ENCODE measurements around the gene PLXNA4.

Gene PLXNA4

DNA sequence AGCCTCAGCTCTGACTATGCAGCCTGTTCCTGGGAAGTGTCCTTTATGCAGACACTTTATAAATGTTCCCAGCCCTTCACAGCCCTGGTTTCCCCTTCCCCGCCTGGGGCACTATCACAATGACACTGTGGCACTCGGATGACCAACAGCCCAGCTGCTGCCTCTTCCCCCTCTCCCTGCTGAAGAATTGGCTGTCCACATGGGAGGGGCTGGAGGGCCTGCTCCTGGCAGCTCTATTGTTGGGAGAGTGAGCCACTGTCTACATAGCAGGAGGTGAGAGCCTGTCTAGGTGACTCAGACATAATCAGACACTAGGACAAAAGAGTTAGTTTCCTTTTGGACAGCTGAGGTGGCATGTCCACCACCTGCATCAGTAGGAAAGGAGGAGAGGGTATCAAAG, 437.5 kb downstream of the PLXNA4 start:
- TF ChIP-seq CTCF (IDR thresholded peaks at IDR 0.05; ENCODE audit: low read depth, low read length): no peak
- no peak overlapping the region for H3K4me3 ChIP-seq (ENCODE audit: low read depth, low read length)

DNA sequence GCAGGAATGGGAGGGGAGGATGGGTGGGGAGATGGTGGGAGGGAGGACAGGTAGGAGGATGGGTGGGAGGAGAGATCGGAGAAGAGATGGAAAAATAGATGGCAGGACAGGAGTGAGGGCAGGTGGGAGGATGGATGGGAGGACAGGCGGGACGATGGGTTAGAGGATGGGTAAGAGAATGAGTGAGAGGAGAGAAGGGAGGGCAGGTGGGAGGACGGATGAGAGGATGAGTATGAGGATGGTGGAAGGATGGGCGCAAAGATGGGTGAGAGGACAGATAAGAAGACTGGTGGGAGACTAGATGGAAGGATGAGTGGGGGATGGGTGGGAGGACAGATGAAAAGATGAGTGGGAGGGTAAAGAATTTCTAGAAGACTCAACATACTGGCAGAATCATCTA, 438.6 kb downstream of the PLXNA4 start:
- H3K4me3 ChIP-seq (ENCODE audit: low read depth, low read length): no peak overlapping the region
- TF ChIP-seq CTCF (IDR thresholded peaks at IDR 0.05; ENCODE audit: low read depth, low read length): no peak

DNA sequence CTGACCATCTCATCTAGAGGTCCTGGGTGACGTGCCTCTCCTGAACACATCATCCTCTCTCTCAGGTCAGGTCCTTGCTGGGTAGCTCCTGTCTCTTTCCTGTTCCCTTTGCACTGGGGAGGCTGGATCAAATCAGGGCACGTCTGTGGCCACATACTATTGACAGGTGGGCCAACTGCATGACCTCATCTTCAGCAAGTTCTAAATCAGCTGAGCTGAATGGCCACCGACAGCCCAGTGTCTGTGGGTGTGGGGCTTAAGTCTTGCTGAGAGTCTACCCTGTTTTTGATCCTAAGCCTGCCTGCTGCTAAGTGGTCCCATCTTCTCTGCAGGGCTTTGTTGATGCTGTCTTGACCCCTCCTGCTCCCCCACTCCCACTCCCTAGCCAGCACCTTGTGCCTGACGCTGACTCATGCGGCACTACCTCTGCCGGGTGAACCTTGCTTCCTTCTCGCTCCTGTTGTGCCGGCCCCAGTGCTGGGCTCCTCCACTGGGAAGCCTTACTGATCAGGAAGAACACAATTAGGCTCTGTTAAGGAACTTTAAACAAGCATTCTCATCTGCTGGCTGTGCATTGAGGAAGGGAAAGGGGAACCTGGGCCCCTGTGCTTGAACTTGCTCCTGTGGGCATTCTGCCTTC, 440.4 kb downstream of the PLXNA4 start:
- no peak for TF ChIP-seq CTCF (IDR thresholded peaks at IDR 0.05; ENCODE audit: low read depth, low read length)

GRCh38 chr7:132134814-132135445, 441.3 kb downstream of the PLXNA4 start:
- TF ChIP-seq CTCF (IDR thresholded peaks at IDR 0.05; ENCODE audit: low read depth, low read length): no peak
- no peak overlapping the region for H3K4me3 ChIP-seq (ENCODE audit: low read depth, low read length)

More for the DNA sequence above, 440.4 kb downstream of the PLXNA4 start:
- H3K4me3 ChIP-seq (ENCODE audit: low read depth, low read length): no peak overlapping the region

GRCh38 chr7:132133501-132133900, 442.8 kb downstream of the PLXNA4 start:
- H3K4me3 ChIP-seq (ENCODE audit: low read depth, low read length): no peak overlapping the region

GRCh38 chr7:132131196-132131595, 445.1 kb downstream of the PLXNA4 start:
- no peak for TF ChIP-seq CTCF (IDR thresholded peaks at IDR 0.05; ENCODE audit: low read depth, low read length)
- no peak overlapping the region for H3K4me3 ChIP-seq (ENCODE audit: low read depth, low read length)

More at GRCh38 chr7:132133501-132133900, 442.8 kb downstream of the PLXNA4 start:
- no peak for TF ChIP-seq CTCF (IDR thresholded peaks at IDR 0.05; ENCODE audit: low read depth, low read length)

DNA sequence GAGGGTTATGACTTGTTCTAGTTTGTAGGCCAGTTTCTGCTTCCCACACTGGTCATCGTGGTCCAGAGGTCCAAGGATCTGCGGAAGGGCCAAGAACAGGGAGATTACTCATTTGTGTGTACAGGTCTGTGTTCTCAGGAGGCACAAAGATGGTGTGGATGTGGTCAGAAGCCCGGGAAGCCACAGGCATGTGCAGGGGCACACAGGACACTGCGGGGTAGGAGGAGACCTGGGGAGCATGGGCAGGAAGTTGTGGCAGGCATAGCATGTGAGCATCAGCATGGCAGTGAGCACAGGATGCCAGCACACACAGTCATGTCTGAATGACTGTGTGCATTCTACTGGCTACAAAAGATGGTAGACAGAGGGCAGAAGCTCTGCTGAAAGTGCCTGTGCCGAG, 445.8 kb downstream of the PLXNA4 start:
- no peak overlapping the region for H3K4me3 ChIP-seq (ENCODE audit: low read depth, low read length)
- no peak for TF ChIP-seq CTCF (IDR thresholded peaks at IDR 0.05; ENCODE audit: low read depth, low read length)

Data from WI38 (cell line).